IMR-90 (cell line): ENCODE measurements around the gene TNN. TPM values are rescaled to one million over a fixed set of nuclear protein-coding genes. Genes with fewer than 3 reads are reported as not detected.

Experiments used
- ATAC-seq: fragments of 200-7000 bp; cut with Tn5 transposase; 2 replicates; pipeline ENCODE4 v1.9.1; 2020; ENCODE audit warnings: low read depth, mild to moderate bottlenecking, moderate library complexity
- BruUV-seq: library from RNA; stranded (reverse); fragments of 400-500 nt; replicated peaks from 2 replicates; lab custom pipeline; 2021; lab: Mats Ljungman, UMichigan
- CTCF ChIA-PET: fragments of 300-600 bp; formaldehyde crosslinking; extraction: SDS; loops from one replicate; lab custom pipeline; 2021; ENCODE audit warnings: antibody characterized with exemption; lab: Yijun Ruan, JAX
- POLR2A ChIA-PET: fragments of 300-600 bp; sonication (Branson Sonifier 250); formaldehyde crosslinking; loops from one replicate; lab custom pipeline; 2022; ENCODE audit warnings: antibody characterized with exemption; ENCODE audit not compliant: unreplicated experiment; lab: Charles Lee
- DNase-seq: peaks from one replicate; pipeline ENCODE4 v3.0.0; 2013
- H2AFZ ChIP-seq: replicated peaks from 2 replicates; pipeline ENCODE3; 2013; ENCODE audit warnings: low read length, mild to moderate bottlenecking; ENCODE audit not compliant: poor library complexity
- H2AK5ac ChIP-seq: 2 replicates; pipeline ENCODE4 v1.6.1; 2013; ENCODE audit warnings: low read depth, low read length, inconsistent platforms
- H2AK9ac ChIP-seq: replicated peaks from 2 replicates; pipeline ENCODE3; 2013; ENCODE audit warnings: mild to moderate bottlenecking, low read depth, low read length, moderate library complexity; ENCODE audit not compliant: poor library complexity
- H2BK120ac ChIP-seq: 2 replicates; pipeline ENCODE4 v1.6.1; 2013; ENCODE audit warnings: low read depth, low read length, inconsistent platforms
- H2BK15ac ChIP-seq: 3 replicates; pipeline ENCODE4 v1.6.1; 2013; ENCODE audit warnings: low read depth, low read length, inconsistent platforms
- H2BK20ac ChIP-seq: 2 replicates; pipeline ENCODE4 v1.6.1; 2013; ENCODE audit warnings: low read depth, mild to moderate bottlenecking, inconsistent platforms, low read length, moderate library complexity
- H2BK5ac ChIP-seq: 2 replicates; pipeline ENCODE4 v1.6.1; 2013; ENCODE audit warnings: mild to moderate bottlenecking, low read depth, low read length, inconsistent platforms; ENCODE audit not compliant: poor library complexity, severe bottlenecking
- H3K14ac ChIP-seq: replicated peaks from 2 replicates; pipeline ENCODE4 v1.6.1; 2013; ENCODE audit warnings: low read depth, low read length, inconsistent platforms
- H3K18ac ChIP-seq: 2 replicates; pipeline ENCODE4 v1.6.1; 2013; ENCODE audit warnings: low read depth, low read length, control low read depth
- H3K23ac ChIP-seq: 2 replicates; pipeline ENCODE4 v1.6.1; 2013; ENCODE audit warnings: low read depth, low read length, inconsistent platforms
- H3K27ac ChIP-seq: 2 replicates; pipeline ENCODE4 v1.5.1; 2013; ENCODE audit warnings: mild to moderate bottlenecking, control low read depth, low read length; ENCODE audit not compliant: insufficient read depth
- H3K27me3 ChIP-seq: 2 replicates; pipeline ENCODE4 v1.6.1; 2013; ENCODE audit warnings: low read length; ENCODE audit not compliant: control insufficient read depth, insufficient read depth
- H3K36me3 ChIP-seq: 2 replicates; pipeline ENCODE4 v1.6.1; 2013; ENCODE audit warnings: low read length, mixed read lengths; ENCODE audit not compliant: control insufficient read depth, insufficient read depth
- H3K4ac ChIP-seq: 2 replicates; pipeline ENCODE4 v1.6.1; 2013; ENCODE audit warnings: low read depth, low read length, inconsistent platforms
- H3K4me1 ChIP-seq: 2 replicates; pipeline ENCODE4 v1.6.1; 2013; ENCODE audit warnings: low read length, mixed read lengths; ENCODE audit not compliant: control insufficient read depth, insufficient read depth
- H3K4me2 ChIP-seq: 2 replicates; pipeline ENCODE4 v1.6.1; 2013; ENCODE audit warnings: low read depth, mild to moderate bottlenecking, control low read depth, low read length, moderate library complexity
- H3K4me3 ChIP-seq: 2 replicates; pipeline ENCODE4 v1.5.1; 2013; ENCODE audit warnings: low read depth, mild to moderate bottlenecking, control low read depth, low read length, moderate library complexity; ENCODE audit not compliant: insufficient read depth
- H3K56ac ChIP-seq: 2 replicates; pipeline ENCODE4 v1.6.1; 2013; ENCODE audit warnings: low read length, inconsistent platforms; ENCODE audit not compliant: insufficient read depth; ENCODE audit errors: extremely low read depth
- H3K79me1 ChIP-seq, 2 experiments: 2 replicates each; pipeline ENCODE4 v1.6.1; 2013; ENCODE audit warnings: low read length in 2 of 2, inconsistent platforms in 1 of 2, low read depth in 1 of 2
- H3K9ac ChIP-seq: 2 replicates; pipeline ENCODE4 v1.6.1; 2013; ENCODE audit warnings: low read depth, low read length, control low read depth
- H3K9me1 ChIP-seq: 2 replicates; pipeline ENCODE4 v1.6.1; 2013; ENCODE audit warnings: low read length, inconsistent platforms; ENCODE audit not compliant: insufficient read depth
- H3K9me3 ChIP-seq: 2 replicates; pipeline ENCODE4 v1.6.1; 2013; ENCODE audit warnings: low read length; ENCODE audit not compliant: control insufficient read depth, insufficient read depth
- H4K20me1 ChIP-seq: 2 replicates; pipeline ENCODE4 v1.6.1; 2013; ENCODE audit warnings: low read length, inconsistent platforms; ENCODE audit not compliant: insufficient read depth
- H4K5ac ChIP-seq: 2 replicates; pipeline ENCODE4 v1.6.1; 2013; ENCODE audit warnings: mild to moderate bottlenecking, low read depth, low read length, control low read depth
- H4K8ac ChIP-seq, 2 experiments: 2 replicates each; pipeline ENCODE4 v1.6.1; 2013; ENCODE audit warnings: low read depth in 2 of 2, low read length in 2 of 2, control low read depth in 1 of 2, inconsistent platforms in 1 of 2
- H4K91ac ChIP-seq: 2 replicates; pipeline ENCODE4 v1.6.1; 2013; ENCODE audit warnings: low read depth, low read length, inconsistent platforms; ENCODE audit not compliant: insufficient read depth
- CHD1 ChIP-seq: IDR thresholded peaks from 2 replicates; pipeline ENCODE4 v1.6.1; 2012; ENCODE audit warnings: low read depth, low read length, improper control_type of control experiment
- ELK1 ChIP-seq: fragments of 150-350 bp; IDR thresholded peaks from 2 replicates; pipeline ENCODE4 v1.6.1; 2016; ENCODE audit warnings: low read depth, mild to moderate bottlenecking, low read length, moderate library complexity, borderline replicate concordance
- MXI1 ChIP-seq: IDR thresholded peaks from 2 replicates; pipeline ENCODE4 v1.6.1; 2012; ENCODE audit warnings: low read depth, mild to moderate bottlenecking, low read length, moderate library complexity, borderline replicate concordance
- POLR2A ChIP-seq: IDR thresholded peaks from 2 replicates; pipeline ENCODE4 v1.6.1; 2012; ENCODE audit warnings: mild to moderate bottlenecking, low read depth, low read length
- RAD21 ChIP-seq: IDR thresholded peaks from 2 replicates; pipeline ENCODE4 v1.6.1; 2012; ENCODE audit warnings: low read length, improper control_type of control experiment
- SMC3 ChIP-seq: fragments of 150-350 bp; IDR thresholded peaks from 2 replicates; pipeline ENCODE4 v1.6.1; 2016; ENCODE audit warnings: low read depth, mild to moderate bottlenecking, antibody characterized with exemption, low read length, moderate library complexity
- USF2 ChIP-seq: fragments of 150-350 bp; IDR thresholded peaks from 2 replicates; pipeline ENCODE4 v1.6.1; 2017; ENCODE audit warnings: mild to moderate bottlenecking, antibody characterized with exemption, low read length, low read depth
- WGBS, 2 experiments: methylation state at CpG; one replicate each; pipeline versions ENCODE4 v1.1.5 to v1.1.7; 2013; ENCODE audit warnings: missing lambda C conversion rate in 2 of 2; ENCODE audit not compliant: insufficient read length in 1 of 2; ENCODE audit errors: extremely low coverage in 2 of 2; 5-methylcytosine and 5-hydroxymethylcytosine counted together
- dilution Hi-C: fragments of 300-500 bp; cut with HindIII; formaldehyde crosslinking; loops from one replicate; pipeline ENCODE4 v1.14.3; 2018; ENCODE audit warnings: low sequenced_read_pairs; ENCODE audit not compliant: unreplicated experiment
- in situ Hi-C: fragments of 300-500 bp; cut with MboI; formaldehyde crosslinking; loops from 3 replicates; pipeline ENCODE4 v1.14.3; 2019; ENCODE audit warnings: low sequenced_read_pairs, inconsistent platforms, mixed read lengths
- intact Hi-C: fragments of 100-400 bp; cut with micrococcal nuclease; formaldehyde crosslinking; loops from 2 replicates; pipeline ENCODE4 v1.10.0; 2022
- polyA plus RNA-seq, 3 experiments: library from polyadenylated mRNA; depleted of rRNA; stranded (reverse); fragments of >200 nt; gene quantifications; 2 replicates each; pipeline ENCODE4 v1.2.3, GENCODE V29; 2012; ENCODE audit warnings: low replicate concordance in 1 of 3
- total RNA-seq: library from RNA; depleted of rRNA; stranded (reverse); fragments of >200 nt; gene quantifications from 2 replicates; pipeline ENCODE4 v1.2.3, GENCODE V29; 2012

Gene TNN
- total and polyA plus RNA-seq, 2 of the 4 experiments (the other 2 are of a cell fraction) = not detected

GRCh38 chr1:175193527-175193910 is 125.9 kb downstream of the TNN start (continued):
- TF ChIP-seq SMC3 = no peak
- no peak for TF ChIP-seq ELK1
- TF ChIP-seq CHD1 = no peak

- no peak overlapping the region for H3K14ac ChIP-seq
- no peaks in the 10 kb centered on the region for H3K9me3 ChIP-seq
- H3K4me2 ChIP-seq = no peak overlapping the region
- POLR2A ChIA-PET = no interaction called here
- H4K8ac ChIP-seq = no peak overlapping the region
- H3K36me3 ChIP-seq = no peaks in the 10 kb centered on the region
- intact Hi-C loops = no loop called here
- H2AK9ac ChIP-seq = no peak overlapping the region
- DNase-seq (no peak), ATAC-seq (no peak)
- in situ Hi-C loops = no loop called here
- TF ChIP-seq POLR2A (no peak), MXI1 (no peak), CHD1 (no peak), RAD21 (no peak), USF2 (no peak)
- H3K9me1 ChIP-seq = no peaks in the 10 kb centered on the region
- no peaks in the 10 kb centered on the region for H3K79me1 ChIP-seq
- no TSS peak for BruUV-seq
- no peak overlapping the region for H2BK20ac ChIP-seq
- H2BK15ac ChIP-seq = no peak overlapping the region
- no peak overlapping the region for H3K9ac ChIP-seq
- H4K20me1 ChIP-seq = no peaks in the 10 kb centered on the region
- H3K4me3 ChIP-seq = no peak overlapping the region
- H3K4ac ChIP-seq = no peak overlapping the region
- H4K91ac ChIP-seq = no peak overlapping the region
- no CpG with 5 or more reads among the region's 1 CpG for WGBS, 2 experiments
- no peak overlapping the region for H3K18ac ChIP-seq
- no peak overlapping the region for H4K5ac ChIP-seq
- H3K27me3 ChIP-seq = no peaks in the 10 kb centered on the region; the same call in none of the 2 replicates
- H3K56ac ChIP-seq = no peak overlapping the region
- H2BK5ac ChIP-seq = no peak overlapping the region
- no peak overlapping the region for H3K23ac ChIP-seq
- H2BK120ac ChIP-seq = no peak overlapping the region
- H3K4me1 ChIP-seq = no peaks in the 10 kb centered on the region
- CTCF ChIA-PET = no interaction called here
- no peak overlapping the region for H3K27ac ChIP-seq
- no peak overlapping the region for H2AK5ac ChIP-seq
- dilution Hi-C loops = no loop called here
- no peak overlapping the region for H2AFZ ChIP-seq
Observed at GRCh38 chr1:175195281-175195680, 127.6 kb downstream of the TNN start.
